Breast epithelium (tissue), 3 donors: ENCODE measurements around the gene HNRNPA3.

Experiments used
- CTCF ChIP-seq, 3 donors: fragments of 450-650 bp; IDR thresholded peaks; one replicate each; pipeline ENCODE4 v1.5.1; 2016 to 2017; ENCODE audit warnings: antibody characterized with exemption in 3 of 3, mild to moderate bottlenecking in 3 of 3, moderate library complexity in 3 of 3
- POLR2A ChIP-seq: fragments of 450-650 bp; IDR thresholded peaks from one replicate; pipeline ENCODE4 v1.6.1; 2016; ENCODE audit warnings: antibody characterized with exemption, mild to moderate bottlenecking, moderate library complexity
- POLR2AphosphoS5 ChIP-seq, 3 donors: sonication (generic); formaldehyde crosslinking; IDR thresholded peaks; one replicate each; pipeline ENCODE4 v1.6.1; 2017; ENCODE audit warnings: antibody characterized with exemption in 3 of 3

- no peak for TF ChIP-seq CTCF (IDR thresholded peaks at IDR 0.05)
- TF ChIP-seq POLR2AphosphoS5 (IDR thresholded peaks at IDR 0.05), result no peak
- no peak for TF ChIP-seq POLR2A
Measured at GRCh38 chr2:177231270-177231669, 18.7 kb downstream of the HNRNPA3 start.
